ENCODE measurements around the gene DHFR.

DNA sequence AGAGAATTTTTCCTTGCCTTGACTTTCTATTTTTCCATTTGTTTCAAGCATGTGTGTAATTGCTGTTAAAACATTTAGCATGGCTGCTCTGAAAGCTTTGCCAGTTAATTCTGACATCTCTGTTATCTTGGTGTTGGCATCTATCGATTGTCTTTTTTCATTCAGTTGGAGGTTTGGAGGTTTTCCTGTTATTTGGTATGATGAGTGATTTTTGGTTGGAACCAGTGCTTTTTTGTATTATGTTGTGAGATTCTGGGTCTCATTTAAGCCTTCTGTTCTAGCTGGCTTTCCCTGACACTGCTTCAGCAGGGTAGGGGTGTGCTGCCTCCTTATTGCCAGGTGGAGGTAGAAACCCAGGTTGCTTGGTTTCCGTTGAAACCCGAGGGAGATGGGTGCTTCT lies 40.9 kb upstream of the DHFR start:
- TF ChIP-seq, protein P1, sequence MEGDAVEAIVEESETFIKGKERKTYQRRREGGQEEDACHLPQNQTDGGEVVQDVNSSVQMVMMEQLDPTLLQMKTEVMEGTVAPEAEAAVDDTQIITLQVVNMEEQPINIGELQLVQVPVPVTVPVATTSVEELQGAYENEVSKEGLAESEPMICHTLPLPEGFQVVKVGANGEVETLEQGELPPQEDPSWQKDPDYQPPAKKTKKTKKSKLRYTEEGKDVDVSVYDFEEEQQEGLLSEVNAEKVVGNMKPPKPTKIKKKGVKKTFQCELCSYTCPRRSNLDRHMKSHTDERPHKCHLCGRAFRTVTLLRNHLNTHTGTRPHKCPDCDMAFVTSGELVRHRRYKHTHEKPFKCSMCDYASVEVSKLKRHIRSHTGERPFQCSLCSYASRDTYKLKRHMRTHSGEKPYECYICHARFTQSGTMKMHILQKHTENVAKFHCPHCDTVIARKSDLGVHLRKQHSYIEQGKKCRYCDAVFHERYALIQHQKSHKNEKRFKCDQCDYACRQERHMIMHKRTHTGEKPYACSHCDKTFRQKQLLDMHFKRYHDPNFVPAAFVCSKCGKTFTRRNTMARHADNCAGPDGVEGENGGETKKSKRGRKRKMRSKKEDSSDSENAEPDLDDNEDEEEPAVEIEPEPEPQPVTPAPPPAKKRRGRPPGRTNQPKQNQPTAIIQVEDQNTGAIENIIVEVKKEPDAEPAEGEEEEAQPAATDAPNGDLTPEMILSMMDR (IDR thresholded peaks at IDR 0.05; ENCODE audit: low read depth, low read length): no peak
- TF ChIP-seq POLR2A (IDR thresholded peaks at IDR 0.05; ENCODE audit: extremely low read depth, insufficient read length): no peak
- TF ChIP-seq, protein P2, sequence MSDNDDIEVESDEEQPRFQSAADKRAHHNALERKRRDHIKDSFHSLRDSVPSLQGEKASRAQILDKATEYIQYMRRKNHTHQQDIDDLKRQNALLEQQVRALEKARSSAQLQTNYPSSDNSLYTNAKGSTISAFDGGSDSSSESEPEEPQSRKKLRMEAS (IDR thresholded peaks at IDR 0.05; ENCODE audit: low read depth, low read length): no peak
- TF ChIP-seq MYC (IDR thresholded peaks at IDR 0.05; ENCODE audit: low read depth, low read length): no peak
